GM10248 (cell line): Measurements from ENCODE around the gene ADK.
"Not testable (repeated sequence)": the region's sequence is repeated elsewhere in the genome, so short reads cannot be mapped to it uniquely, and the experiment has no call there.

Source experiments
- CTCF ChIA-PET: fragments of 300-600 bp; sonication (Branson Sonifier 250); formaldehyde crosslinking; extraction: SDS; loops from one replicate; lab custom pipeline; 2021; ENCODE audit warnings: antibody characterized with exemption; lab: Yijun Ruan, JAX
- POLR2A ChIA-PET: fragments of 350-650 bp; sonication (Branson Sonifier 250); formaldehyde crosslinking; extraction: SDS; loops from one replicate; lab custom pipeline; 2020; ENCODE audit warnings: antibody characterized with exemption; lab: Yijun Ruan, JAX
- DNase-seq: peaks from one replicate; pipeline ENCODE4 v3.0.0; 2012; ENCODE audit errors: extremely low spot score
- TF ChIP-seq, protein P1 (sequence below): IDR thresholded peaks from 2 replicates; pipeline ENCODE4 v1.5.1; 2012; ENCODE audit warnings: mild to moderate bottlenecking, low read depth; ENCODE audit errors: extremely low read depth, missing control alignments, control extremely low read depth

The ADK gene

DNA sequence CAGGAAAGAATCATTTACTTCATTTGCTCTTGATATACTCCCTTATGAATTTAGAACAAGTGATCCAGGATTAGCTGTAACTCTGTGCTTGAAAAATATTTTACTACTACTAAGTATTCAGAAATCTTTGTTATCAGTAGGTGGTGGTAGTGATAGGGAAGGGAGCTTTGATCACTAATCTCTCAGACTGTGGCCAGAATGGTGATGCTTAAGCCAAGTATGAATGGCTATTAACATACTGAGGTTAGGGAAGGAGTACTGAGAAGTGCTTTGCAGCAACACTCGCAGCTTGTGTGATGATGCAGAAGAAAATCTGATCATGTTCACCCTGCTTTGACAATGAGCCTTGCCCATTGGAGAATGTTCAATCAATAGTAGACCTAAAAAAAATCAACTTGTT, 29.7 kb upstream of the ADK start:
- CTCF ChIA-PET, result no interaction called here

DNA sequence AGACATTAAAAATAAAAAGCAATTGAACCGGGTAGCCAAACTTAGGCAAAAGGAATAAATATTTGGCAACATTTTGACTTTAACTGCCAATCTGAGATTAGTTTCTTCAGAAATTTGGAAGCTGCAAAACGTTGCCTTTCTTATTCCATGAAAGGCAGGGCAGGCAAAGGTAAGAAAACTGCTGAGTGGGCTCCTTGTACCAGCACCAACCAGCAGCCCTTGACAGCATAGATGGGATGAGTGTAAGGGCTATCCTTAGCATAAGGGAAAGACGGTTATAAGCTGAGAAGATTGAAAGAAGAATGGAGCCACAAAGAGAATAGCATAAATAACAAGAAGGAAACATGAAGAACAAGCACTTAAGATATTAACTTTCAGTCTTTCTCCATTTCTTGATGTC, 29.0 kb upstream of the ADK start:
- ChIA-PET CTCF (interaction anchor here (5.3 kb wide), 1 partner anchor 17 kb away, joined by 31 read pairs; no protein-coding TSS in a partner anchor), POLR2A (no interaction called here)
- DNase-seq, result no peak
- TF ChIP-seq, protein P1, sequence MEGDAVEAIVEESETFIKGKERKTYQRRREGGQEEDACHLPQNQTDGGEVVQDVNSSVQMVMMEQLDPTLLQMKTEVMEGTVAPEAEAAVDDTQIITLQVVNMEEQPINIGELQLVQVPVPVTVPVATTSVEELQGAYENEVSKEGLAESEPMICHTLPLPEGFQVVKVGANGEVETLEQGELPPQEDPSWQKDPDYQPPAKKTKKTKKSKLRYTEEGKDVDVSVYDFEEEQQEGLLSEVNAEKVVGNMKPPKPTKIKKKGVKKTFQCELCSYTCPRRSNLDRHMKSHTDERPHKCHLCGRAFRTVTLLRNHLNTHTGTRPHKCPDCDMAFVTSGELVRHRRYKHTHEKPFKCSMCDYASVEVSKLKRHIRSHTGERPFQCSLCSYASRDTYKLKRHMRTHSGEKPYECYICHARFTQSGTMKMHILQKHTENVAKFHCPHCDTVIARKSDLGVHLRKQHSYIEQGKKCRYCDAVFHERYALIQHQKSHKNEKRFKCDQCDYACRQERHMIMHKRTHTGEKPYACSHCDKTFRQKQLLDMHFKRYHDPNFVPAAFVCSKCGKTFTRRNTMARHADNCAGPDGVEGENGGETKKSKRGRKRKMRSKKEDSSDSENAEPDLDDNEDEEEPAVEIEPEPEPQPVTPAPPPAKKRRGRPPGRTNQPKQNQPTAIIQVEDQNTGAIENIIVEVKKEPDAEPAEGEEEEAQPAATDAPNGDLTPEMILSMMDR, result no peak

More for the DNA sequence above, 29.7 kb upstream of the ADK start:
- POLR2A ChIA-PET, result no interaction called here
- TF ChIP-seq, protein P1, result no peak
- DNase-seq, result no peak

DNA sequence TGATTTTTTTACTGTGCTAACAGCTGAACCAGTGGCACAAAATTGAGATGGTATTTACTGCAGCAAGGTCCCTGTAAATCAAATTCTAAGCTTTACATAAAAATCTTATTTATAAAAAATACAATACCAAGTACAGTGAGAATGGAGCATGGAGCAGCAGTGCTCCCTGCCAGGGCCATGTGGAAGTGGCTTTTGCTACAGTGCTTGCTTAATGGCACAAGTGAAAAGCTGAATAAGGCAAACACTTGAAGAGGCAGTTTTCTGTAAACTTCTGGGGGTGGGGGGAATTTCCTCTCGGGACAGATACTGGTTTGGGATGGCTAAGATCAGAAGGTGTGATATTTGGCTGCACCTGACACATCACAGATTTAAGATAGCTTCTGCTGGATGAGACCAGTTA, 27.9 kb upstream of the ADK start:
- no peak for DNase-seq
- POLR2A ChIA-PET, result interaction anchor here (0.6 kb wide), 1 partner anchor 34 kb away, joined by 3 read pairs; no protein-coding TSS in a partner anchor
- TF ChIP-seq, protein P1, result no peak
- CTCF ChIA-PET, result interaction anchor here (0.8 to 5.3 kb wide), 6 partner anchors 10 to 50 kb away, joined by 3 to 31 read pairs (median 4); no protein-coding TSS in a partner anchor

- ChIA-PET CTCF (interaction anchor here (0.9 to 2.3 kb wide), 4 partner anchors 9 to 253 kb away, joined by 3 to 7 read pairs (median 4); no protein-coding TSS in a partner anchor), POLR2A (no interaction called here)
Observed at GRCh38 chr10:74133923-74134820, 16.8 kb upstream of the ADK start.

GRCh38 chr10:74135452-74135851, 15.6 kb upstream of the ADK start:
- CTCF ChIA-PET, result interaction anchor here (1.0 to 2.3 kb wide), 4 partner anchors 8 to 254 kb away, joined by 3 to 7 read pairs (median 5); partner anchors contain the start of genes ADK and AP3M1

More at GRCh38 chr10:74133923-74134820, 16.8 kb upstream of the ADK start:
- DNase-seq, result no peak
- TF ChIP-seq, protein P1, result no peak

DNA sequence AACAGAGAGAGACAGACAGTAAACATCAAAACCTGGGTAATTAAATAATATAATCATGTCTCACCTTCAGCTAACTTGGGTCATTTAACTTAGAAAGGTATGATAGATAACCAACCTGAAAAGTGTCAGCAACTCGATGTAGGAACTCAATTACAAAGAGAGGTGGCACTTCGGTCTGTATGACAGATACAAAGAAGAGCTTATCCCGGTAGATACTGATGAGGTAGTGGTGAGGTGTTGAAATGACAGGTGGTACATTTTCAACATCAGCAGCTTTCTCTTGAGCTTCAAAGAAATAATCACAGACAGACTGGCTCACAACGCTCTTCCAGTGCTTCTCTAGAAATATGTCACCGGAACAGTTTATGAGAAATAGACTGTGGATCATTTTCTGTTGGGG, 13.0 kb upstream of the ADK start:
- no peak for DNase-seq
- ChIA-PET POLR2A (no interaction called here), CTCF (interaction anchor here (0.7 to 3.1 kb wide), 5 partner anchors 10 to 20 kb away, joined by 3 to 8 read pairs (median 4); partner anchors contain the start of genes ADK and AP3M1)
- TF ChIP-seq, protein P1, result no peak

More at GRCh38 chr10:74135452-74135851, 15.6 kb upstream of the ADK start:
- POLR2A ChIA-PET, result no interaction called here
- TF ChIP-seq, protein P1, result no peak
- DNase-seq, result no peak

GRCh38 chr10:74138596-74138995, 12.4 kb upstream of the ADK start:
- POLR2A ChIA-PET, DNase-seq: not testable (repeated sequence)
- CTCF ChIA-PET, result interaction anchor here (0.7 to 3.1 kb wide), 6 partner anchors 9 to 31 kb away, joined by 3 to 8 read pairs (median 4); partner anchors contain the start of genes ADK and AP3M1
